Osteoblast (primary cell): Measurements from ENCODE around the gene MT4. TPM values are rescaled to one million over a fixed set of nuclear protein-coding genes. Genes with fewer than 3 reads are reported as not detected.

Source experiments
- DNase-seq: peaks from one replicate; pipeline ENCODE4 v3.0.0; 2011; ENCODE audit warnings: low spot score, mixed read lengths; ENCODE audit not compliant: insufficient read length; ENCODE audit errors: missing footprints
- H2AFZ ChIP-seq: 2 replicates; pipeline ENCODE4 v1.6.0; 2011; ENCODE audit warnings: mild to moderate bottlenecking, low read length
- H3K27ac ChIP-seq: 2 replicates; pipeline ENCODE4 v1.5.1; 2011; ENCODE audit warnings: mild to moderate bottlenecking, low read depth, low read length, moderate library complexity
- H3K27me3 ChIP-seq: 2 replicates; pipeline ENCODE4 v1.6.0; 2012; ENCODE audit warnings: mild to moderate bottlenecking, control low read depth, inconsistent platforms, low read length, moderate library complexity; ENCODE audit not compliant: insufficient read depth
- H3K36me3 ChIP-seq: 2 replicates; pipeline ENCODE4 v1.5.1; 2011; ENCODE audit warnings: mild to moderate bottlenecking, low read length, control low read depth, moderate library complexity; ENCODE audit not compliant: insufficient read depth
- H3K4me1 ChIP-seq: 2 replicates; pipeline ENCODE4 v1.5.1; 2011; ENCODE audit warnings: mild to moderate bottlenecking, low read length, control low read depth, moderate library complexity; ENCODE audit not compliant: insufficient read depth
- H3K4me2 ChIP-seq: 2 replicates; pipeline ENCODE4 v1.6.0; 2011; ENCODE audit warnings: mild to moderate bottlenecking, low read length; ENCODE audit not compliant: insufficient read depth
- H3K4me3 ChIP-seq: fragments of 200-600 bp; sonication (generic); 3 replicates; pipeline ENCODE4 v1.5.1; 2012; ENCODE audit warnings: mild to moderate bottlenecking, low read length, inconsistent platforms; ENCODE audit not compliant: insufficient read depth
- H3K79me2 ChIP-seq: 2 replicates; pipeline ENCODE4 v1.6.0; 2012; ENCODE audit warnings: mild to moderate bottlenecking, low read length, control low read depth, inconsistent platforms; ENCODE audit not compliant: insufficient read depth
- H3K9me3 ChIP-seq: 2 replicates; pipeline ENCODE4 v1.5.1; 2011; ENCODE audit warnings: low read depth, low read length, control low read depth
- H4K20me1 ChIP-seq: 2 replicates; pipeline ENCODE4 v1.6.0; 2012; ENCODE audit warnings: mild to moderate bottlenecking, low read length, control low read depth; ENCODE audit not compliant: insufficient read depth
- CTCF ChIP-seq: IDR thresholded peaks from 2 replicates; pipeline ENCODE4 v1.5.1; 2011; ENCODE audit warnings: mild to moderate bottlenecking, low read depth, low read length, moderate library complexity; ENCODE audit errors: extremely low read depth
- total RNA-seq: library from RNA; depleted of rRNA; stranded (reverse); fragments of >200 nt; gene quantifications from 2 replicates; pipeline ENCODE4 v1.2.3, GENCODE V29; 2012

Gene MT4
- total RNA-seq, 1 donor, result not detected

- no peak overlapping the region for H3K4me2 ChIP-seq
- H3K79me2 ChIP-seq, result no peaks in the 10 kb centered on the region
- H2AFZ ChIP-seq, result no peak overlapping the region
- no peaks in the 10 kb centered on the region for H3K9me3 ChIP-seq
- H3K36me3 ChIP-seq, result no peaks in the 10 kb centered on the region
- no peak for TF ChIP-seq CTCF
- H3K4me1 ChIP-seq, result no peaks in the 10 kb centered on the region
- H4K20me1 ChIP-seq, result no peaks in the 10 kb centered on the region
- H3K27ac ChIP-seq, result no peak overlapping the region
- no peak overlapping the region for H3K4me3 ChIP-seq
- peaks cover 22% of the 10 kb centered on the region for H3K27me3 ChIP-seq
- DNase-seq, result no peak
Observed at GRCh38 chr16:56594292-56594619, 29.4 kb downstream of the MT4 start.

GRCh38 chr16:56600398-56600999 is 35.6 kb downstream of the MT4 start:
- Histone ChIP-seq H3K4me1 (peaks cover under 1% of the 10 kb centered on the region), H3K27me3 (no peaks in the 10 kb centered on the region), H3K4me3 (no peak overlapping the region), H3K27ac (no peak overlapping the region), H3K9me3 (no peaks in the 10 kb centered on the region), H3K4me2 (peak overlapping the region; percentile 49), H2AFZ (peak overlapping the region; percentile 56), H4K20me1 (no peaks in the 10 kb centered on the region), H3K36me3 (no peaks in the 10 kb centered on the region), H3K79me2 (no peaks in the 10 kb centered on the region)
- DNase-seq, result peak; percentile 87
- TF ChIP-seq CTCF, result peak; percentile 86

- Histone ChIP-seq H3K27me3 (no peaks in the 10 kb centered on the region), H3K4me2 (no peak overlapping the region), H3K27ac (no peak overlapping the region), H4K20me1 (no peaks in the 10 kb centered on the region), H3K79me2 (no peaks in the 10 kb centered on the region), H3K4me1 (peaks cover 9% of the 10 kb centered on the region), H2AFZ (peak overlapping the region; percentile 20), H3K4me3 (no peak overlapping the region), H3K9me3 (no peaks in the 10 kb centered on the region), H3K36me3 (no peaks in the 10 kb centered on the region)
- DNase-seq, result no peak
- TF ChIP-seq CTCF, result no peak
Observed at GRCh38 chr16:56601325-56601724, 36.5 kb downstream of the MT4 start.

GRCh38 chr16:56603589-56603988 is 38.7 kb downstream of the MT4 start:
- Histone ChIP-seq H3K27ac (no peak overlapping the region), H4K20me1 (no peaks in the 10 kb centered on the region), H3K9me3 (no peaks in the 10 kb centered on the region), H3K4me1 (peaks cover 27% of the 10 kb centered on the region), H2AFZ (peak overlapping the region; percentile 50), H3K27me3 (no peaks in the 10 kb centered on the region), H3K4me2 (no peak overlapping the region), H3K79me2 (no peaks in the 10 kb centered on the region), H3K4me3 (no peak overlapping the region), H3K36me3 (no peaks in the 10 kb centered on the region)
- TF ChIP-seq CTCF, result peak; percentile 45
- DNase-seq, result no peak
